KG1 (cell line): Measurements from ENCODE around the gene MARK4.

Experiments used
- DNase-seq: peaks from one replicate; lab custom pipeline; 2025; lab: John Stamatoyannopoulos, UW

MARK4 gene

GRCh38 chr19:45340232-45340898 lies 89.3 kb downstream of the MARK4 start, which contains the start of gene KLC3:
Gene KLC3 (plus strand): TSS chr19:45340750. CDS start chr19:45345542, 4,792 bp downstream.
- no peak for DNase-seq

- no peak for DNase-seq
These were observed 89.9 kb downstream of the MARK4 start for GRCh38 chr19:45340899-45341453.

GRCh38 chr19:45342911-45343310 lies 91.8 kb downstream of the MARK4 start:
- no peak for DNase-seq

GRCh38 chr19:45344621-45345505 lies 93.8 kb downstream of the MARK4 start:
- no peak for DNase-seq

- DNase-seq = no peak
These were observed 94.4 kb downstream of the MARK4 start for GRCh38 chr19:45345506-45345860.

GRCh38 chr19:45346449-45346848 lies 95.4 kb downstream of the MARK4 start:
- DNase-seq = no peak

- no peak for DNase-seq
These were observed 96.7 kb downstream of the MARK4 start for GRCh38 chr19:45347570-45348366.

GRCh38 chr19:45348367-45349125 lies 97.5 kb downstream of the MARK4 start:
- DNase-seq = no peak

GRCh38 chr19:45349126-45349415 lies 98.0 kb downstream of the MARK4 start:
- no peak for DNase-seq

GRCh38 chr19:45349430-45349941 lies 98.4 kb downstream of the MARK4 start:
- no peak for DNase-seq

- DNase-seq = no peak
These were observed 99.5 kb downstream of the MARK4 start for GRCh38 chr19:45350477-45351058.

- DNase-seq = no peak
These were observed 100.4 kb downstream of the MARK4 start for GRCh38 chr19:45351401-45351952.

- no peak for DNase-seq
These were observed 101.0 kb downstream of the MARK4 start for GRCh38 chr19:45352062-45352461.

- no peak for DNase-seq
These were observed 101.4 kb downstream of the MARK4 start for GRCh38 chr19:45352471-45352870.

GRCh38 chr19:45352914-45353796 lies 102.1 kb downstream of the MARK4 start:
- no peak for DNase-seq

- DNase-seq = no peak
These were observed 103.3 kb downstream of the MARK4 start for GRCh38 chr19:45354241-45354842.
